ENCODE results near the gene PLCXD1. TPM values are rescaled to one million over a fixed set of nuclear protein-coding genes. Genes with fewer than 3 reads are reported as not detected.
"Not testable (repeated sequence)": the region's sequence is repeated elsewhere in the genome, so short reads cannot be mapped to it uniquely, and the experiment has no call there.

The PLCXD1 gene
- total RNA-seq, 1 donor from 2014 or later, result 18.1 TPM

DNA sequence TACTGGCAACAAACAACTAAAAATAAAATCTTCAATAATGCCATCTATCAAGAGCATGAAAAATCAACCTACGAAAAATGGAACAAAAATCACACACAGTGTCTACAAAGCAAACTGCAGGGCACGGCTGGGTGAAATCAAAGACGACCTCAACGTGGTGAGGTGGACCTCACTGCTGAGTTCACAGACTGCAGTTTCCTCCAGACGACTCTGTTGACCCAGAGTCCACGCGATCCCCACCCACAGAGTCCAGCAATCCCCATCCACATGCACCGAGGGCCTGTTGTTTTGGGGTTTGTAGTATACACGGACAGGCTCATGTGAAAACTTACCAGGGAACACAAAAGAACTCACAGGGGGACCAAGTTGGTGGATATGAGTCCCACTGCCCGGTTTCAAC, 68.5 kb downstream of the PLCXD1 start:
- no peak for DNase-seq (ENCODE audit: low spot score)

DNA sequence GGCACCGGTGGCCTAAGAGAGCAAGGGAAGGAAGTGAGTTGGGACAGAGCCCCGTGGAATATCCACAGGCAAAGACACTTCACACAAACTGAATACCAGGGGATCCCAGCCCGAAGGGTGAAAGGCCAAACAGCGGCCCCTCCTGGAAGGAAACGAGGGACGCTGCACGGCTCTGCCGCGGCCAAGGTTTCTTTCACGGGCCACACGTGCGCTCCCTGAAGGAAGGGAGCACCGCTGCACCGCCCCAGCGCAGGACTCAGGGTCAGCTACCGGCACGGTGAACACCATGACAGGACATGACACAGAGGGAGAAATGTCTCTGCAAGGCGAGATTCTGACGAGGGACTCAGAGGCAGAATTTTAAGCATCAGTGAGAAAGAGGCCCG, 69.0 kb downstream of the PLCXD1 start:
- no peak for DNase-seq (ENCODE audit: low spot score)

DNA sequence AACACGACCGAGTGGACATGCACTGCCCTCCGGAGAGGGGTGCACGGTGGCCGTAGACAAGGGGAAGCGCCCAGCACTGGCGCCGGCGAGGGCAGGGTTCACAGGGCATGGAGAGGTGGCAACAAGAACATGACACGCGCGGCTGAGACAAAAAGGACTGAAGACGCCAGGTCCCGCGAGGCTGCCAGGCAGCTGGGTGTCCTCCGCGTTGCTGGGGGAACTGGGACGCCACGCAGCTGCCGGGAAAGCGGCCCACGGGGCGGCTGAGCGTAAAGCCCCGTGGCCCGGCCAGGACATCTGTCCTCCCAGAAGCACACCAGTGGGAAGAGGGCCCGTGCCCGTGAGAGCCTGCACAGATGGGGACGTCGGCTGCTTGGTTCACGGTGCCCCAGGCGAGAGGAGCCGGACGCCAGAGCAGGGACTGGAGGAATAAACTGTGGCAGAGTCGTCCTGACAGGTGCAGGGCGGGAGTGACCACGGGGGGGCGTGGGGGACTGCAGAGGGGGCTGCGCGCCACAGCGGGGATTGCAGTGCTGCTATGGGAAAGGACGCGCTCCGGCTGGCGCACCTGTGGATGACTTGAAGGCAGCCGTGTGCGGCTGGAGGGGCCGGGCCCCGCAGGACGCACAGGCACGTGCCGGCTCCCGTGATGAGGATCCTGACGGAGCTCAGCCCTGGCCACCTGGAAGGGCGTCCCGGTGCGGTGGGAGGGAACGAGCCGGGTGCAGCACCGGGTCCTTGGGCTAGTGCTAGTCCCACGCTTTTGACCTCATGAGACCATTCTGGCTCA, 69.5 kb downstream of the PLCXD1 start:
- DNase-seq (ENCODE audit: low spot score), result no peak

DNA sequence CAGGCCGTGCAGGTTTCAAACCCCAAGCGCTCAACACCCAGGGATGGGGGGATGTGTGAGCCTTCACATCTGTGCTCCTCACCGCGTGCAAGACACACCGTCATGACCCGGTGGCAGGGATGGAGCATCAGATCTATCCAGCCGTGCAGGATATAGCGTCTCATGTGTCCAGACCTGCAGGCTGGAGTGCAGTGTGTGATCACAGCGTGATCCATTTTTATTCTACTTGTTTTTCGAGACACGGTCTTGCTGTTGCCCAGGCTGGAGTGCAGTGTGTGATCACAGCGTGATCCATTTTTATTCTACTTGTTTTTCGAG, 70.1 kb downstream of the PLCXD1 start:
- not testable (repeated sequence) for DNase-seq (ENCODE audit: low spot score)

DNA sequence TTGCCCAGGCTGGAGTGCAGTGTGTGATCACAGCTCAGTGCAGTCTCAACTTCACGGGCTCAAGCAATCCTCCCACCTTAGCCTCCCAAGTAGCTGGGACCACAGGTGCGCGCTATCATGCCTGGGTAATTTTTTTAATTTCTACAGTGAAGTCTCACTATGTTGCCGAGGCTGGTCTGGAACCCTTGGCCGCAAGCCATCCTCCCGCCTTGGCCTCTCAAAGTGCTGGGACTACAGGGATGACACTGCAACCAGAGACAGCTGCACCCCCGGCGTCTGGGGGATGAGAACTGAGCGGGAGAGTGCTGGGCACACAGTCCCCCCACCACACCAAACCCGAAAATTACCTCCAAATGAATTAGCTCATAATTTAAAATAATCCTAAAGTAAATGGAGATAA, 70.6 kb downstream of the PLCXD1 start:
- DNase-seq (ENCODE audit: low spot score), result no peak

DNA sequence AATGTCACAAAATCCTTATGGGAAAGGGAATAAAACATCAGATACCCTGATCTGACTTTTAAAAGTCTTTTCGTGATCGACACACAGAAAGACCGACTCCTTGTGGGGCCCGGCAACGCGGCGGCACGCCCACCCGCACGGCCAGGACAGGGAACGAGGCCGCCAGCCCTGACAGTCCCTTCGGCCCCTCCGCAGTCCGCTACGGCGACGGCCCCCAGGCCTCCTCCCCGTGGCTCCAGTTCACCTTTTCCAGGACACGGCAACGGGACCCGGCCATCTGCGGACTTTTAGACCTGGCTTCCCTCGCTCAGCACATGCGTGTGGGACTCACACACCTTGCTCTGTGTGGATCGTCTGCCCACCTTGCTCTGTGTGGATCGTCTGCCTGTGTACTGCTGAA, 71.0 kb downstream of the PLCXD1 start:
- no peak for DNase-seq (ENCODE audit: low spot score)

DNA sequence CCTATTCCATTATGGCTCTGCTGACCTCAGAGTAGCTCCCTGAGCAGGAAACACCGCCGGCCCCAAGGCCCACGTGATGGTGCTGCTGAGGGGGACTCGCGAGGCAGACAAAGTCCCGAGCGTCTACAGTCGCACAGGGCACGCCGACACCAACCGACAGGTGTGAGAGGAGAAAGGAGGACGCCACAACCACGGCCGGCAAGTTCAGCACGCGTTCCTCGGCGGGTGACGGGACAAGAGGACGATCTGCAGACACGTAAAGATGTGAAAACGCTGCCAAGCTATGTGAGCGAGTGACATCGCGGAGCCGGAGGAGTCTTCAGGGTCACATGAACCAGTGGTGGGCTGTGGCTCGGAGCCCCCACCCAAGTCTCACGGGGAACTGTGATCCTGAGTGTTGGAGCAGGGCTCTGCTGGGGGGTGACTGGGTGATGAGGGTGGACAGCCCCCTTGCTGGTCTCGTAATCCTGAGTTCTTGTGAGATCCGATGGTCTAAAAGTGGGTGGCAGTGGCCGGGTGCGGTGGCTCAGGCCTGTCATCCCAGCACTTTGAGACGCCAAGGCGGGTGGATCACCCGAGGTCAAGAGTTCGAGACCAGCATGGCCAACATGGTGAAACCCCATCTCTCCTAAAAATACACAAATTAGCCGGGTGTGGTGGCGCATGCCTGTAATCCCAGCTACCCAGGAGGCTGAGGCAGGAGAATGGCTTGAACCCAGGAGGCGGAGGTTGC, 71.6 kb downstream of the PLCXD1 start:
- no peak for DNase-seq (ENCODE audit: low spot score)

Other genes starting within 250 kb of the PLCXD1 start
- gene GTPBP6, start 37.4 kb downstream of the PLCXD1 start, total RNA-seq, result 48.1 TPM
- gene PPP2R3B, start 105.5 kb downstream of the PLCXD1 start, total RNA-seq, result 7.3 TPM

Measured in mesenteric fat pad (tissue), 1 donor.